ENCODE data around the gene C2CD2.

- TF ChIP-seq, protein P1, sequence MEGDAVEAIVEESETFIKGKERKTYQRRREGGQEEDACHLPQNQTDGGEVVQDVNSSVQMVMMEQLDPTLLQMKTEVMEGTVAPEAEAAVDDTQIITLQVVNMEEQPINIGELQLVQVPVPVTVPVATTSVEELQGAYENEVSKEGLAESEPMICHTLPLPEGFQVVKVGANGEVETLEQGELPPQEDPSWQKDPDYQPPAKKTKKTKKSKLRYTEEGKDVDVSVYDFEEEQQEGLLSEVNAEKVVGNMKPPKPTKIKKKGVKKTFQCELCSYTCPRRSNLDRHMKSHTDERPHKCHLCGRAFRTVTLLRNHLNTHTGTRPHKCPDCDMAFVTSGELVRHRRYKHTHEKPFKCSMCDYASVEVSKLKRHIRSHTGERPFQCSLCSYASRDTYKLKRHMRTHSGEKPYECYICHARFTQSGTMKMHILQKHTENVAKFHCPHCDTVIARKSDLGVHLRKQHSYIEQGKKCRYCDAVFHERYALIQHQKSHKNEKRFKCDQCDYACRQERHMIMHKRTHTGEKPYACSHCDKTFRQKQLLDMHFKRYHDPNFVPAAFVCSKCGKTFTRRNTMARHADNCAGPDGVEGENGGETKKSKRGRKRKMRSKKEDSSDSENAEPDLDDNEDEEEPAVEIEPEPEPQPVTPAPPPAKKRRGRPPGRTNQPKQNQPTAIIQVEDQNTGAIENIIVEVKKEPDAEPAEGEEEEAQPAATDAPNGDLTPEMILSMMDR (conservative IDR thresholded peaks at IDR 0.05; ENCODE audit: low read length), result no peak
- TF ChIP-seq EZH2phosphoT487 (IDR thresholded peaks at IDR 0.05; ENCODE audit: borderline replicate concordance), result no peak
These were observed 102.6 kb downstream of the C2CD2 start for GRCh38 chr21:41851090-41851790.
